Measurements from ENCODE around the gene GJC1.

GJC1 gene

DNA sequence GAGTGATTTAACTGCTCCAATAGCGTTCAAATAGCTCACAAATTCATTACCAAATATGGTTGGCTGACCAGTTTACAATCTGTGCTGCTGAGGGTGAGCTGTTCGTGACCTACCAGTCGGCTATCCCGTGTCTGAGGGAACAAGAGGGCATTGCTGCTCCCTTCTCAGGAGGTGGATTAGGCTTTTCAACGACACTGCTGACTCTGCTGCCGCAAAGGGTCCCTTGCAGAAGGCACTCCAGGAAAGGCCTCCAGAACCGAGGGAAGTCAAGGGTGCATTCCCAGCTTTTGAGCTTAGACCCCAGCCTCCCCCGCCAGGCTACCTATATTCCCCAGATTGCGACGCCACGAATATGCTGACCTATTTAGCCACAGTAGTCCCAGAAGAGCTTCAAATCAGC is 32.3 kb downstream of the GJC1 start:
- DNase-seq = no peak

DNA sequence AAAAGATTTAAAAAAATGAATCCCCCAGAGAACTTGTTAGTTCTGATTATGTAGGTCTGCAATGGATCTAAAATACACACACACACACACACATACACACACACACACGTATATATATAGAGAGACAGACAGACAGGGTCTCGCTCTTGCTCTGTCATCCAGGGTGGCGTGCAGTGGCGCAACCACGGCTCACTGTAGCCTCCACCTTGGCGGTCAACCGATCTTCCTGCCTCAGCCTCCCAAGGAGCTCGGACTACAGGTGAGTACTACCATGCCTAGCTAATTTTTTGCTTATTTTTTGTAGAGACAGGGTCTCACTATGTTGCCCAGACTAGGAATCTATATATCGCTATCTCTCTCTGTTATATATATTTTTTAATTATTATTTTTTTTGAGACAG is 33.4 kb downstream of the GJC1 start:
- DNase-seq = no peak

DNA sequence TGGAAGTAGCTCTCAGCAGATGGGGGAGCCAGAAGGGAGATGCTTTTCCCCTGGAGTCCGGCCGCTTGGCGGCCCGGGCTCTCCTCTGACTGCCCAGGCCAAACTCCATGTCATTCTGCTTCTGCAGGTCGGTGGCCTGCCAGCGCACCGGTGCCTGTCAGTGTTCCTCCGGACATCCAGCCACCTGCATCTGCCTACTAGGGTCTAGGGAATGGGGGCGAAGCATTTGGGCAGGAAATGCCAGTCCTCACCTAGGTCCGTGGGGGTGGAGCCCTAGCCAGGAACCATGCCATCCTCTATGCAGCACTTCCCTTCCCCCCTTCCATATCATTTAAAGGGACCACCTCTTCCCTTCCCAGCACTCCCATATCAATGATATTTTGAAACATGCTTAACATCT is 34.2 kb downstream of the GJC1 start:
- no peak for DNase-seq

GRCh38 chr17:44795421-44795820 is 34.7 kb downstream of the GJC1 start:
- no peak for DNase-seq

DNA sequence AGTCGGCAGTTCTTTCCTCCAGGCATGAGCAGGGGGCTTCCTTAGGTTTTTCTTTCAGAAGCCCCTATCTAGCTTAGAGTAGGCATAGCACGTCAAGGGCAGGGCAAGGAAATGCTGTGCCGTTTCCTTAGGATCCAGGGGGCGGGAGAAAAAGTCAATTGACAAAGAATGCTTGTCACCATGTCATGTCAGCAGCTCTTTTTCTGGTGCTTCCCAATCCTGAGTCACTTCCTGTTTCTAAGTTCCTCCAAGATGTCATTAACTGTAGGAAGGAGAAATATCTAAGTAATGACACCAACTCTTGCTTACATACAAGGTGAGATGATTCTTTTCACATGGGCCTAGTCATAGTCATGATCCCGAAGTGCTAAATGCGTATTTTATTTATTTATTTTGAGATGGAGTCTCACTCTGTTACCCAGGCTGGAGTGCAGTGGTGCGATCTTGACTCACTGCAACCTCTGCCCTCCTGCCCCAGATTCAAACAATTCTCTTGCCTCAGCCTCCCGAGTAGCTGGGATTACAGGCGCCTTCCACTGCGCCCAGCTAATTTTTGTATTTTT is 35.2 kb downstream of the GJC1 start:
- no peak for DNase-seq

GRCh38 chr17:44793885-44794842 is 35.9 kb downstream of the GJC1 start:
- DNase-seq = no peak

- no peak for DNase-seq
These were observed 37.8 kb downstream of the GJC1 start for GRCh38 chr17:44792276-44792675.

DNA sequence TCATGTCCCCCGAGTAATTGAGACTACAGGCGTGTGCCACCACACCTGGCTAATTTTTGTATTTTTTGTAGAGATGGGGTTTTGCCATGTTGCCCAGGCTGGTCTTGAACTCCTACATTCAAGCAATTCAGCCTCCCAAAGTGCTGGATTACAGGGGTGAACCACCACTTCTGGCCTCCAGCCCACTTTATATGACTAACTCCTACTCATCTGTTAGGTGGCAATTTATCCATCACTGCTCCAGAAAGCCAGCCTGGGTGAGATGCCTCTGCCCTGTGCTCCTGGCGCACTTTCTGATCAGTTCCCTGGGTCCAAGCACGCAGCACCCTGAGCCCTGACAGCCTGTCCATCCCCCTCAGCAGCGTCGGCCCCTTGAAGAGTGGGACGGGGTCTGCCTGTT is 41.9 kb downstream of the GJC1 start:
- no peak for DNase-seq

- no peak for DNase-seq
These were observed 42.7 kb downstream of the GJC1 start for GRCh38 chr17:44787271-44787940.

DNA sequence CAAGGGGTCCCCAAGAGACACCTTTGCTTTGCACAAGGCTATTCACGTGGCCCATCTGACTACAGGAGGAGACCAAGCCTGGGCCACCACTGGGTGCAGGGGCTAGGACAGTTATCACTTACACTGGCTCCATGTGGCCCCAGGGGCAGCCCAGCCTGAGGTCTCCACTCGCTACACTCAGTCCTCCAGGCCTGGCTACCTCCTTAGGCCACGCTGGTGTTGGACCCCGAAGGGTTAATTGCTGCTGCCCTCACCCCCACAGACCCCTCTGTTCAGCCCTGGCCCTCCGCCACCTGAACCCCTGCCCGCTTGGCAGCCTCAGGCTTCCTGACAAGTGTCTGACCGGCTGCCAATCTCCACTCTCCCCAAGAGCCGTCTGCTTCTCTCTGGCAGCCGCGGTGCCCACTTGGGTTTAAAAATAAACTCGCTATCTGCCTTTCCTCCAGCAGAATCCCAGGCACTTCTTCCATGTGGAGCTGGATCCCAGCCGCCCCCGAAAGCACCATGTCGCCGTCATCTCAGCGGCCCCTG is 43.5 kb downstream of the GJC1 start:
- DNase-seq = no peak

DNA sequence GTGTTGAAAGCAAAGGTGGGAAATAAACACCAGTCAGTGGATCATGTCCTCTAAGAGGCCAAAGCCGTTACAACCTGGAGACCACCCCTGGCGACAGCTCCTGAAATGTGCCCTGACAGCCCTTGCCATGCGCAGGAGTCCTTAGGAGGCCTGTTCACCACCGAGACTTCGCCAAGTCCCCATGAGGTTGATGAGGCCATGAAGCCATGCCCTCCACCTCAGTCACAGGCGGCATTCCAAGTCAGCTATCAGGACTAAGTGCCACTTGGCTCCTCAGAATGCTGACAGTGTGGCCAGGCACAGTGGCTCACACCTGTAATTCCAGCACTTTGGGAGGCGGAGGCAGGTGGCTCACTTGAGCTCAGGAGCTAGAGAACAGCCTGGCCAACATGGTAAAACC is 44.2 kb downstream of the GJC1 start:
- no peak for DNase-seq

DNA sequence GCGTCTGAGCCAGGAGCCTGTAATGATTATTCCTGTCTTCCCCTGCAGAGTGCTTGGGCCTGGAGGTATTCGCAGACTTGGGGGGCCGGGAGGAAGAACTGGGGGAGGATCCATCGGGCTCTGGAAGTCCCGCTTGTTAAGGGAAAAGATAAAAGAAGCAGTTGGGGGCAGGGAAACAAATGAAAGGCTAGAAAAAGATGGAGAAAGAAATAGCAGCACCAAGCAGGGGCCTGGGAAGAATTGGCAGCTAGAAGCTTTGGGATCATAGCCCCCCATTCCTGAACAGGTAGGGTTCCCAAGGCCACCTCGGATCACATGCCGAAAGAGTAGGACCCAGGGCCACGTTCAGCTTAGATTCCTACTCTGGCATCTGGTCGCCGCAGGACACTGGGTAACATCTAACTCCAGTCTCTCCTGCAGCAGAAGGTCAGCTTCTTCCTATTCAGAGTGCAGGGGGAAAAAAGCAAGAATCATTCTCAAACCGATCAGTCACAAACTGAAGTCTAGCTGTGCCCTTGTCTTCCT is 47.7 kb downstream of the GJC1 start:
- no peak for DNase-seq

- DNase-seq = no peak
These were observed 48.3 kb downstream of the GJC1 start for GRCh38 chr17:44781551-44782325.

DNA sequence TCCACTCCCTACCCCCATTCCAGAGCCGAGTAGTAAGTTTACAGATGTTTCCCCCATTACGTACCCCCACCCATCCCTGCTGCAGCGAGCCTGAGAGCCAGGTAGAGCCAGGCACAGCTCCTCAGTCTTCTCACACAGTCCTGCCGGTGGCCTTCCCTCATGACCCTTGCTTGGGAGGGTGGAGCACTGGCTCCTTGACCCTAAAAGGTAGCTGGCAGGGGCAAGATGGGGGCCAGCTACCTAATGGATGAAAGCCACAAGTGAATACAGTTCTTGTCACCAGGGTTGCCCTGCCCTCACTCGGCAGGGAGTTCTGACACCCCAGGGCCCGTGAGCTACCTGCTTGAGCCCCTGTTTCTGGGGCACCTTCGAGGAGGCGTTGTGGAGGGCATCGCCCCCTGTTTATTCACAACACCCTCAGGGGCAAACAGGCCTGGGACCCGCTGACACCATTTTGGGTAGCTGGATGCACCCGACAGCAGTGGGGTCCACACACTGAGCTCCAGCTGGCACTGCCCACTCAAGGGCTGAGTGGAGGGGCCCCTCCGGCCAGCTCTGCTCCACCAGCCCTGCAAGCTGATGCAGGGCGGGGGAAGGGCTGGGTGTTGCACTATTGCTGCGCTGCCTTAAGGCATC is 49.1 kb downstream of the GJC1 start:
- no peak for DNase-seq

GRCh38 chr17:44780161-44780560 is 49.9 kb downstream of the GJC1 start:
- no peak for DNase-seq

- DNase-seq = peak; percentile 57 to 76 (median 68)
These were observed 50.7 kb downstream of the GJC1 start for GRCh38 chr17:44779211-44780025.

DNA sequence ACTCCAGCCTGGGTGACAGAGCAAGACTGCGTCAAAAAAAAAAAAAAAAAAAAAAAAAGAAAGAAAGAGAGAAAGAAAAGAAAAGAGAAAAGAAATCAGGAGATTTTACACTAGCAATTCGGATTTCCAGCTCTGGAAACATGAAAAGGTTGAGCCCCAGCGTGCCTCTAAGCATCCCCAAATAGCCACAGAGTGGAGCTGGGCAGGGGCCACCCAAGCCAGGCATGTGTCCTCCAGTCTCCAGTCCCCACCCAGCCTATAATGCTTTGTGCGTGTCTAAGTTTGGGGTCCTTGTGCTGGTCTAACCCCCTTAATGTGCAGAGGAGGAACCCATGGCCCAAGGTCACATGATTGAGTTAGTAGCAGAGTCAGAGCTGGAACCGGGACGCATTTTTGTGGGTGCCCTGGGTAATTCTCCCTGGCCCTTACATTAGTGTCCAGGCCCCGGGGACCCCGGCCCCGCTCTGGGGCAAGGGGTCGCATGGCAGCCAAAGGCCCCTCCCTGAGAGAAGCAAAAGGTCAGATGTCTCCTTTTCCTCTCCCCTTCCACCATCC is 51.4 kb downstream of the GJC1 start:
- no peak for DNase-seq

GRCh38 chr17:44777394-44778348 is 52.4 kb downstream of the GJC1 start:
- DNase-seq = no peak

- no peak for DNase-seq
These were observed 53.3 kb downstream of the GJC1 start for GRCh38 chr17:44776628-44777393.
